Esophagus mucosa (tissue), 1 donor: ENCODE results near the gene ZNF91. TPM values are rescaled to one million over a fixed set of nuclear protein-coding genes. Genes with fewer than 3 reads are reported as not detected.
"Not testable (repeated sequence)": the region's sequence is repeated elsewhere in the genome, so short reads cannot be mapped to it uniquely, and the experiment has no call there.

Source experiments
- ATAC-seq: fragments of 200-7000 bp; cut with Tn5 transposase; one replicate; pipeline ENCODE4 v1.9.1; 2020
- total RNA-seq: library from RNA; stranded (reverse); gene quantifications from one replicate; pipeline ENCODE4 v1.2.4, GENCODE V29; 2023
- donor health status: DM: yes; HTN: yes; CAD: no.

Gene ZNF91
- 19.1 TPM for total RNA-seq

- peak; percentile 98 for ATAC-seq
These were observed at the start of gene ZNF91 for GRCh38 chr19:23395041-23395721. ZNF91 (minus strand) TSS chr19:23395471; CDS start chr19:23395354, 117 bp downstream.

GRCh38 chr19:23440791-23441190 lies 45.5 kb upstream of the ZNF91 start:
- ATAC-seq = no peak

- no peak for ATAC-seq
These were observed 44.9 kb upstream of the ZNF91 start for GRCh38 chr19:23440207-23440606.

GRCh38 chr19:23439623-23440022 lies 44.4 kb upstream of the ZNF91 start:
- ATAC-seq = no peak

- no peak for ATAC-seq
These were observed 42.6 kb upstream of the ZNF91 start for GRCh38 chr19:23437901-23438300.

GRCh38 chr19:23436944-23437343 lies 41.7 kb upstream of the ZNF91 start:
- no peak for ATAC-seq

- no peak for ATAC-seq
These were observed 41.0 kb upstream of the ZNF91 start for GRCh38 chr19:23436318-23436717.

- no peak for ATAC-seq
These were observed 25.6 kb upstream of the ZNF91 start for GRCh38 chr19:23420824-23421223.

GRCh38 chr19:23419261-23419660 lies 24.0 kb upstream of the ZNF91 start:
- ATAC-seq = not testable (repeated sequence)

- peak; percentile 76 for ATAC-seq
These were observed 20.4 kb upstream of the ZNF91 start for GRCh38 chr19:23415561-23416191.

GRCh38 chr19:23415034-23415433 lies 19.8 kb upstream of the ZNF91 start:
- peak; percentile 10 for ATAC-seq

GRCh38 chr19:23410155-23410554 lies 14.9 kb upstream of the ZNF91 start:
- no peak for ATAC-seq

- ATAC-seq = no peak
These were observed 14.2 kb upstream of the ZNF91 start for GRCh38 chr19:23409392-23410048.

GRCh38 chr19:23407616-23408133 lies 12.4 kb upstream of the ZNF91 start:
- ATAC-seq = peak; percentile 59

GRCh38 chr19:23406721-23407120 lies 11.4 kb upstream of the ZNF91 start:
- no peak for ATAC-seq

- no peak for ATAC-seq
These were observed 10.8 kb upstream of the ZNF91 start for GRCh38 chr19:23406091-23406490.

- ATAC-seq = no peak
These were observed 9.4 kb upstream of the ZNF91 start for GRCh38 chr19:23404676-23405075.

GRCh38 chr19:23403581-23404324 lies 8.5 kb upstream of the ZNF91 start:
- no peak for ATAC-seq

GRCh38 chr19:23403052-23403451 lies 7.8 kb upstream of the ZNF91 start:
- ATAC-seq = no peak

- no peak for ATAC-seq
These were observed 7.1 kb upstream of the ZNF91 start for GRCh38 chr19:23402388-23402787.

GRCh38 chr19:23401086-23401610 lies 5.9 kb upstream of the ZNF91 start:
- ATAC-seq = peak; percentile 29

GRCh38 chr19:23399443-23399842 lies 4.2 kb upstream of the ZNF91 start:
- ATAC-seq = no peak

GRCh38 chr19:23395722-23396117 lies 449 bp upstream of the ZNF91 start:
- ATAC-seq = not testable (repeated sequence)
